Thyroid gland (tissue), 4 donors: ENCODE data around the gene SDHB. TPM values are rescaled to one million over a fixed set of nuclear protein-coding genes. Genes with fewer than 3 reads are reported as not detected.

ENCODE experiments used
- DNase-seq, 2 donors: peaks; one replicate each; pipeline ENCODE4 v3.0.0-alpha.2; 2019
- H3K27ac ChIP-seq, 3 donors: fragments of 200-600 bp; sonication (generic); 1 replicate in 2 of 3; 2 replicates in 1 of 3; pipeline ENCODE4 v1.5.1; 2016 to 2019; ENCODE audit warnings: mild to moderate bottlenecking in 1 of 3, moderate library complexity in 1 of 3
- H3K27me3 ChIP-seq: fragments of 200-600 bp; sonication (generic); one replicate; pipeline ENCODE4 v1.5.1; 2019
- H3K36me3 ChIP-seq, 2 donors: fragments of 200-600 bp; sonication (generic); one replicate each; pipeline ENCODE4 v1.5.1; 2016 to 2019
- H3K4me1 ChIP-seq, 2 donors: fragments of 200-600 bp; sonication (generic); one replicate each; pipeline ENCODE4 v1.5.1; 2017 to 2019
- H3K4me3 ChIP-seq, 3 donors: fragments of 200-600 bp; sonication (generic); replicated peaks in 1 of 3; 1 replicate in 2 of 3; 2 replicates in 1 of 3; pipeline ENCODE4 v1.5.1; 2016; ENCODE audit warnings: mild to moderate bottlenecking in 1 of 3
- H3K9me3 ChIP-seq: fragments of 200-600 bp; sonication (generic); one replicate; pipeline ENCODE4 v1.5.1; 2017
- POLR2A ChIP-seq, 2 donors: fragments of 450-650 bp; IDR thresholded peaks; one replicate each; pipeline ENCODE4 v1.6.1; 2017; ENCODE audit warnings: antibody characterized with exemption in 2 of 2, mild to moderate bottlenecking in 2 of 2, moderate library complexity in 1 of 2
- WGBS, 2 donors: methylation state at CpG; one replicate each; pipeline ENCODE4 v1.1.5; 2017; 5-methylcytosine and 5-hydroxymethylcytosine counted together
- intact Hi-C: fragments of 100-400 bp; cut with DNase I; formaldehyde crosslinking; loops from one replicate; pipeline ENCODE4 v1.15.1; 2023
- total RNA-seq, 4 donors: library from RNA; depleted of rRNA; stranded (reverse); fragments of >200 nt; gene quantifications; one replicate each; pipeline ENCODE4 v1.2.3, GENCODE V29; 2016
- TF ChIP-seq, protein P1 (sequence below), 6 experiments: fragments of 200-600 bp in 3 of 6; fragments of 450-650 bp in 3 of 6; sonication (generic) in 3 of 6; IDR thresholded peaks; one replicate each; pipeline ENCODE4 v1.5.1; 2016 to 2019; ENCODE audit warnings: antibody characterized with exemption in 6 of 6, mild to moderate bottlenecking in 2 of 6, inconsistent platforms in 1 of 6, moderate library complexity in 1 of 6

SDHB gene
- total RNA-seq, 4 donors from 2014 or later = 112 to 162 (median 136) TPM

- Histone ChIP-seq H3K27ac (no peak overlapping the region), H3K36me3 (no peaks in the 10 kb centered on the region), H3K9me3 (no peaks in the 10 kb centered on the region), H3K4me3 (no peak overlapping the region), H3K4me1 (no peaks in the 10 kb centered on the region), H3K27me3 (no peaks in the 10 kb centered on the region)
- intact Hi-C loops = no loop called here
- TF ChIP-seq POLR2A (IDR thresholded peaks at IDR 0.05) = no peak
- TF ChIP-seq, protein P1, sequence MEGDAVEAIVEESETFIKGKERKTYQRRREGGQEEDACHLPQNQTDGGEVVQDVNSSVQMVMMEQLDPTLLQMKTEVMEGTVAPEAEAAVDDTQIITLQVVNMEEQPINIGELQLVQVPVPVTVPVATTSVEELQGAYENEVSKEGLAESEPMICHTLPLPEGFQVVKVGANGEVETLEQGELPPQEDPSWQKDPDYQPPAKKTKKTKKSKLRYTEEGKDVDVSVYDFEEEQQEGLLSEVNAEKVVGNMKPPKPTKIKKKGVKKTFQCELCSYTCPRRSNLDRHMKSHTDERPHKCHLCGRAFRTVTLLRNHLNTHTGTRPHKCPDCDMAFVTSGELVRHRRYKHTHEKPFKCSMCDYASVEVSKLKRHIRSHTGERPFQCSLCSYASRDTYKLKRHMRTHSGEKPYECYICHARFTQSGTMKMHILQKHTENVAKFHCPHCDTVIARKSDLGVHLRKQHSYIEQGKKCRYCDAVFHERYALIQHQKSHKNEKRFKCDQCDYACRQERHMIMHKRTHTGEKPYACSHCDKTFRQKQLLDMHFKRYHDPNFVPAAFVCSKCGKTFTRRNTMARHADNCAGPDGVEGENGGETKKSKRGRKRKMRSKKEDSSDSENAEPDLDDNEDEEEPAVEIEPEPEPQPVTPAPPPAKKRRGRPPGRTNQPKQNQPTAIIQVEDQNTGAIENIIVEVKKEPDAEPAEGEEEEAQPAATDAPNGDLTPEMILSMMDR (IDR thresholded peaks at IDR 0.05) = no peak
- 52 to 54% methylated on average over 5 of the region's 5 CpGs for WGBS, 2 donors
- DNase-seq = no peak
These were observed 40.8 kb upstream of the SDHB start for GRCh38 chr1:17094664-17095063.

GRCh38 chr1:17093822-17094393 is 40.1 kb upstream of the SDHB start:
- Histone ChIP-seq H3K36me3 (no peaks in the 10 kb centered on the region), H3K4me1 (no peaks in the 10 kb centered on the region), H3K27ac (no peak overlapping the region), H3K27me3 (no peaks in the 10 kb centered on the region), H3K4me3 (no peak overlapping the region), H3K9me3 (no peaks in the 10 kb centered on the region)
- WGBS, 2 donors = 84 to 87% methylated on average over 6 to 8 of the region's 8 CpGs
- DNase-seq = no peak
- TF ChIP-seq, protein P1 (IDR thresholded peaks at IDR 0.05) = no peak
- no peak for TF ChIP-seq POLR2A (IDR thresholded peaks at IDR 0.05)
- intact Hi-C loops = no loop called here

DNA sequence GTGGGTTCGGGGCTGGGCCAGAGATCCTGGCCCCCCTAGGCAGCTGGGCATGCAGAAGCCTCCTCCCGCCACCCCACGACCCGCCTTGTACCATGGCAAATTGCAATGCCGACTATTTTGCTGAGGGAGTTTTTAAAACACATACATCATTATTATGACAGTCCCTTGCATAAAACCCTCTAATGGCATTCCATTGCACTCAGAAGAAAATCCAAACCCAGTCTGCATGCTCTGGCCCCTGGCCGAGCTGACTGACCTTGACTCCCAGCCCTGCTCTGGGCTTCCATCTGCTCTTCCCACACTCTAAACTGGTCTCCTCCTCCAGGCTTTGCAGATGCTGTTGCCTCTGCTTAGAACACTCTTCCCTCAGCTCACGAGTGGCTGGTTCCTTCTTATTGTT is 37.4 kb upstream of the SDHB start:
- no peak overlapping the region for H3K4me3 ChIP-seq
- no peaks in the 10 kb centered on the region for H3K9me3 ChIP-seq
- H3K27me3 ChIP-seq = no peaks in the 10 kb centered on the region
- no peak overlapping the region for H3K27ac ChIP-seq
- H3K36me3 ChIP-seq = no peaks in the 10 kb centered on the region
- WGBS, 2 donors = 78 to 85% methylated on average over 7 of the region's 7 CpGs
- intact Hi-C loops = no loop called here
- no peaks in the 10 kb centered on the region for H3K4me1 ChIP-seq
- DNase-seq = no peak
- no peak for TF ChIP-seq POLR2A (IDR thresholded peaks at IDR 0.05)
- TF ChIP-seq, protein P1 (IDR thresholded peaks at IDR 0.05) = no peak

DNA sequence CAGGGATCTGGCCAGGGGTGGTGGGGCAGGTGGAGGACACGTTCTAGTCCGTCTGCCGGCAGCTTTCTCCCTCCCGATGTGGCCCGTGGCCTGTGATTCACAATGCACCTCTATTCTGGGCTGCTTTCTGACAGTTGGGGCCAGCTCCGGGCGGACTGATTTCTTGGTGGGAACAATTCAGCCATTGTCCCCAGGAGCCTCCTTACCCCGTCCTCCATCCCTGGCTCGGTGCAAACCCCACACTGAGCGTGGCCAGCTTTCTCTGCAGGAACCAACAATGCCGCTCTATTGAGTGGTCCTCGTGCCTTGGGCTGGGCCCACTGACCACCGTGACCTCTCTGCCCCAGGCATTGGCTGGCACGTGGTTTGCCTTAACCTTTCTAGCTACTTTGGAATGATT is 35.7 kb upstream of the SDHB start:
- H3K27me3 ChIP-seq = no peaks in the 10 kb centered on the region
- 86 to 94% methylated on average over 9 to 14 of the region's 14 CpGs for WGBS, 2 donors
- H3K36me3 ChIP-seq = no peaks in the 10 kb centered on the region
- no peak overlapping the region for H3K4me3 ChIP-seq
- H3K4me1 ChIP-seq = no peaks in the 10 kb centered on the region
- no peak overlapping the region for H3K27ac ChIP-seq
- no peaks in the 10 kb centered on the region for H3K9me3 ChIP-seq
- intact Hi-C loops = no loop called here
- no peak for TF ChIP-seq POLR2A (IDR thresholded peaks at IDR 0.05)
- TF ChIP-seq, protein P1 (IDR thresholded peaks at IDR 0.05) = no peak
- DNase-seq = no peak

GRCh38 chr1:17086751-17087150 is 32.9 kb upstream of the SDHB start:
- TF ChIP-seq, protein P1 (IDR thresholded peaks at IDR 0.05) = no peak
- TF ChIP-seq POLR2A (IDR thresholded peaks at IDR 0.05) = no peak
- Histone ChIP-seq H3K36me3 (no peaks in the 10 kb centered on the region), H3K27ac (no peak overlapping the region), H3K27me3 (no peaks in the 10 kb centered on the region), H3K9me3 (no peaks in the 10 kb centered on the region), H3K4me3 (no peak overlapping the region), H3K4me1 (peaks cover 0 to 4% of the 10 kb centered on the region in 2 donors)
- intact Hi-C loops = no loop called here
- WGBS, 2 donors = 76 to 78% methylated on average over 6 of the region's 6 CpGs
- no peak for DNase-seq
